ENCODE results near the gene TNFRSF13B. TPM values are rescaled to one million over a fixed set of nuclear protein-coding genes. Genes with fewer than 3 reads are reported as not detected.

The TNFRSF13B gene
- total RNA-seq, 3 donors from 2014 or later = 0.38 to 1.4 (median 0.98) TPM

DNA sequence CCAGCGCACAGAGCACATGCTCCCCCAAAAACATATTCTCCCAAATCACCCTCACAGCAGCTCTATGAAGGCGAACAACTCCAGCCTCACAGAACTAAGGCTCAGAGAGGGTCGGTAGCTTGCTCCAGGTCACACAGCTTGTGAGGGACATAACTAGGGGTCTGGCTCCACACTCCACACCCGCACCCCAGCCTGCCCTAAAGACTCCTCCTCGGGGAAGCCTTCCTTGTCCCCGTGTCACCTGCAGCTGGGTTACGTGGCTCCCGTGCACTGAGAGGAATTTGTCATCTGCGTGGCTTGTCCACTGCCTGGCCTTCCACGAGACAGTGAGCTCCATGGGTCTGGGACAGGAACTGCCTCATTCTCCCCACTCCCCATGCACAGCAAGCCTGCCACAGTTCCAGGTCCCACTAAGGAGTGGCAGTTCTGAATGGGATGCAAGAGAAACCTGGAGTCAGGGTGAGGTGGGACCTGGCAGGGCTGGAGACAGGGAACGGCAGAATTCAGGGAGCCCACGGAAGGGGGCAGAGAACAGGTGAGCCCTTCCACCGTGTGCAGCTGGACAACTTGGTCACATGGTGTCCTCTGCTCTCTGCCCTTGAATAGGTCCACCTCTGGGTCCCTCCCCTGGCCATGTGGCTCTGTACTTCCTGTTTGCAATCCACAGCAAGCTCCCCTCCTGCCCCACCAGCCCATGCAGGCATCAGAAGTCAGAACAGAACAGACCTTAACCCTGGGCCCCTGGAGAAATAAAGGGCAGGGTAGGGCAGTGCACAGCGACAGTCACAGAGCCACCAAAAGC, 27.4 kb downstream of the TNFRSF13B start:
- intact Hi-C loops (cut with DNase I, micrococcal nuclease) = no loop called here
- Histone ChIP-seq H3K9me3 (peaks cover 9% of the 10 kb centered on the region), H3K4me1 (ENCODE audit: low read depth) (no peaks in the 10 kb centered on the region), H3K4me3 (no peak overlapping the region), H3K36me3 (ENCODE audit: low read depth) (no peaks in the 10 kb centered on the region)
- no peak for DNase-seq
- TF ChIP-seq, protein P1, sequence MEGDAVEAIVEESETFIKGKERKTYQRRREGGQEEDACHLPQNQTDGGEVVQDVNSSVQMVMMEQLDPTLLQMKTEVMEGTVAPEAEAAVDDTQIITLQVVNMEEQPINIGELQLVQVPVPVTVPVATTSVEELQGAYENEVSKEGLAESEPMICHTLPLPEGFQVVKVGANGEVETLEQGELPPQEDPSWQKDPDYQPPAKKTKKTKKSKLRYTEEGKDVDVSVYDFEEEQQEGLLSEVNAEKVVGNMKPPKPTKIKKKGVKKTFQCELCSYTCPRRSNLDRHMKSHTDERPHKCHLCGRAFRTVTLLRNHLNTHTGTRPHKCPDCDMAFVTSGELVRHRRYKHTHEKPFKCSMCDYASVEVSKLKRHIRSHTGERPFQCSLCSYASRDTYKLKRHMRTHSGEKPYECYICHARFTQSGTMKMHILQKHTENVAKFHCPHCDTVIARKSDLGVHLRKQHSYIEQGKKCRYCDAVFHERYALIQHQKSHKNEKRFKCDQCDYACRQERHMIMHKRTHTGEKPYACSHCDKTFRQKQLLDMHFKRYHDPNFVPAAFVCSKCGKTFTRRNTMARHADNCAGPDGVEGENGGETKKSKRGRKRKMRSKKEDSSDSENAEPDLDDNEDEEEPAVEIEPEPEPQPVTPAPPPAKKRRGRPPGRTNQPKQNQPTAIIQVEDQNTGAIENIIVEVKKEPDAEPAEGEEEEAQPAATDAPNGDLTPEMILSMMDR (IDR thresholded peaks at IDR 0.05) = no peak
- ATAC-seq = no peak

DNA sequence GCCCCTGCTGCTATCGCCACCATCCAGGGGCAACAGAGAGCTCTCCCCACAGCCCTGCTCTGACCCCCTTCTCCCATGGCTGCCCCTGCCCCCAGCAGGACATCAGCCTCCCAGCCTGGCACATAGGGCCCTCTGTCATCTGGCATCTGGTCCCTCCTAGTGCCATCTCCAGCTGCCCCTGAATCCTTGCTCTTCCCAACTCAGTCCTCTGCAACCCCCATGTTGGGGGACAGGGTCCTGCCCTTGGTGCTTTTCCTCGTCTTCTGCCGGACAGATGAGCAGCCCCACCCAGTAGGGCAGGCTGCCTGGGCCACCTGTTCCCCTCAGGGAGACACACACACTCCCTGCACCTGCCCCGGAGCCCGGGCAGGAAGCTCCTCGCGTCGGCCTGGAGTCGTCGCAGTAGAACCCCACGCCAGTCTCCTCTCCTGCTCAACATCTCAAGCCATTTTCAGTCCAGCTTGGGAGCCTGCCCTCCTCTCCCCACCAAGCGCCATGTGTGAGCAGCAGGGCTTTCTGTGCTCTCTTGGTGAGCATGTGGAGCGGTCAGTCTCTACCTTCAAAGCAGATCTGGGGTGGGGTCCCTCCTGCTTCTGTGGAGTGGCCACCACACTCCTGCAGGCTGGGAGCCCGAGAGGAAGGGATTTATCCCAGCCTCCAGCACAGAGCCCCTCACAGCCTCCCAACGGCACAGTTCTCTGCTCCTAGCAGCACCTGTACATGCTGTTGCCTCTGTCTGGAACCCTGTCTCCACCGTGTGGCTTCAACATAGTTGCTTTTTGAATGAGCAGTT, 28.2 kb downstream of the TNFRSF13B start:
- intact Hi-C loops (cut with DNase I, micrococcal nuclease) = no loop called here
- DNase-seq = no peak

DNA sequence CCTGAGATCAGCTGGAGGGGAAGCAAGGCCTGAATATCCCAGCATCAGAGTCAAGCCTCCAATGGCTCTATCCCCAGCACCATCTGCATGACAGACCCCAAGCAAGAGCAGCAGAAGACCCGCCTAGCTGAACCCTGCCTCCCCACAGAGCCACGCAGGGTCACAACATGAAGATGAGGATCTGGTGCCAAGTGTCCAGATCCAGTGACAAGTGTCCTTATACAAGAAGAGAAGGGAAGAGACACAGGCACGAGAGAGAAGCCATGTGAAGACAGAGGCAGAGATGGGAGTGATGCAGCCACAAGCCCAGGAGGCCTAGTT, 28.9 kb downstream of the TNFRSF13B start:
- ATAC-seq = no peak
- TF ChIP-seq, protein P1 (IDR thresholded peaks at IDR 0.05) = no peak
- Histone ChIP-seq H3K36me3 (ENCODE audit: low read depth) (no peaks in the 10 kb centered on the region), H3K4me3 (no peak overlapping the region), H3K4me1 (ENCODE audit: low read depth) (no peaks in the 10 kb centered on the region), H3K9me3 (no peaks in the 10 kb centered on the region)
- intact Hi-C loops (cut with DNase I, micrococcal nuclease) = no loop called here
- DNase-seq = no peak

More for the DNA sequence above, 28.2 kb downstream of the TNFRSF13B start:
- Histone ChIP-seq H3K36me3 (ENCODE audit: low read depth) (no peaks in the 10 kb centered on the region), H3K4me3 (no peak overlapping the region), H3K9me3 (peaks cover 3% of the 10 kb centered on the region), H3K4me1 (ENCODE audit: low read depth) (no peaks in the 10 kb centered on the region)
- TF ChIP-seq, protein P1 (IDR thresholded peaks at IDR 0.05) = no peak
- no peak for ATAC-seq

DNA sequence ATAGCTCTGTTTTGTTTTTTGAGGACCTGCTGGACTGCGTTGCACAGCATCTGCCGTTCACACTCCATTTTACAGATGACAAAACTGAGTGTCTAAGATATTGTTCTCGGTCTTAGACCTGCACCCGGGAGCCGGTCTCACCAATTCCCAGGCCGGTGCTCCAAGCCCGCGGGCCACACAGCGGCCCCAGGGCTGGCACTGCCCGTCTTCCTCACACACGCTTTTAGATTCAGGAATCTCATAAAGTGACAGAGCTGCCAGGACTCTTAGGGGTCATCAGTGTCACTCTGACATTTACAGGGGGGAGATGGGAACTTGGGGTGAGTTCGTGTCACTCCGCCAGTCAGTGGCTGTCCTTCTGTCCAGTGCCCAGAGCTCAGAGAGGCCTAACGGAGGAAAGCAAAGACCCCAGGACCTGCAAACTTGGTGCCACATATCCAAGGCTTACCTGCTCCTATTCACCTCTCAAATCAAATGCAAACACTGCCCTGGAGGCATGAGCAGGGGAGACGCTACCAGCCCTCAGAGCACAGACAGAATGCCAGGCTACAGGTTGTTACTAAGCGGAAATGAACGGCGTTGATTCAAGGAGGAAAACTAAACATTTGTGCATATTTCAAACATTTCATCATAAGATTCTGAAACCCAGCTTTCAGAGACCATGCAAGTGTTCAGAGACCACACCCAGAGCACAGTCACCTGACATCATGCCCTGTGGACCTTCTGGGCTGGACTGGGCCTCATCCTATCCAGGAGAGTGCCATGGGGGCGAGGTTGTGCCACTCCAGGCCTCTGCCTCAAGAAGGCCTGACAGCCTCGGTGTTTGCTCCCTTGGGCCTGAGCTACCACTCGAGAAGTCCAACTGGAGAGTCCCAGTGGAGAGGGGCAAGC, 29.5 kb downstream of the TNFRSF13B start:
- ATAC-seq (no peak), DNase-seq (no peak)
- Histone ChIP-seq H3K4me1 (ENCODE audit: low read depth) (no peaks in the 10 kb centered on the region), H3K4me3 (no peak overlapping the region), H3K9me3 (no peaks in the 10 kb centered on the region), H3K36me3 (ENCODE audit: low read depth) (no peaks in the 10 kb centered on the region)
- TF ChIP-seq, protein P1 (IDR thresholded peaks at IDR 0.05) = no peak
- intact Hi-C loops (cut with DNase I, micrococcal nuclease) = no loop called here

Measured in mucosa of descending colon (tissue), 3 donors.